ENCODE measurements around the gene ZNF362. TPM values are rescaled to one million over a fixed set of nuclear protein-coding genes. Genes with fewer than 3 reads are reported as not detected.

The ZNF362 gene
- total RNA-seq, 2 donors from 2014 or later: 45.0 to 52.0 TPM

DNA sequence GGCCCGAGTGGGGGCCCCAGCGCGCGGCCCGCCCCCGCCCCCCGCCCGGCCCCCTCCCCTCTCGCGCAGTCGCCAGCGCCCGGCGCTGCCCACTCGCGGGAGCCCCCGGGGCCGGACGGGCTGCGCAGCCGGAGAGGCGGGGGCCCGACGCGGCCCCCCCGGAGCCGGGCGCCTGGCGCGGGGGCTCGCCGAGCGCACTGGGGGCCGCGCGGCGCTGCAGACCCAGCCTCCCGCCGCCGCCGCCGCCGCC lies 146 bp upstream of the ZNF362 start:
- H3K4me1 ChIP-seq (replicated peaks): no peaks in the 10 kb centered on the region
- H3K27ac ChIP-seq: peak overlapping the region; percentile 98 to 99
- intact Hi-C loops (cut with DNase I): loop anchor here (5.0 kb wide), 1 partner anchor 76 kb away; no protein-coding TSS in a partner anchor
- H3K27me3 ChIP-seq (replicated peaks; ENCODE audit: insufficient read depth): no peaks in the 10 kb centered on the region
- no peaks in the 10 kb centered on the region for H3K9me3 ChIP-seq
- H3K4me3 ChIP-seq: peak overlapping the region; percentile 58 to 61
- H3K36me3 ChIP-seq: no peaks in the 10 kb centered on the region
- no peak for DNase-seq (ENCODE audit: low spot score)
- 1% methylated on average over 28 of the region's 43 CpGs for WGBS
- TF ChIP-seq POLR2A (IDR thresholded peaks at IDR 0.05): no peak
- no peak for TF ChIP-seq POLR2AphosphoS5 (IDR thresholded peaks at IDR 0.05)
- TF ChIP-seq, protein P1, sequence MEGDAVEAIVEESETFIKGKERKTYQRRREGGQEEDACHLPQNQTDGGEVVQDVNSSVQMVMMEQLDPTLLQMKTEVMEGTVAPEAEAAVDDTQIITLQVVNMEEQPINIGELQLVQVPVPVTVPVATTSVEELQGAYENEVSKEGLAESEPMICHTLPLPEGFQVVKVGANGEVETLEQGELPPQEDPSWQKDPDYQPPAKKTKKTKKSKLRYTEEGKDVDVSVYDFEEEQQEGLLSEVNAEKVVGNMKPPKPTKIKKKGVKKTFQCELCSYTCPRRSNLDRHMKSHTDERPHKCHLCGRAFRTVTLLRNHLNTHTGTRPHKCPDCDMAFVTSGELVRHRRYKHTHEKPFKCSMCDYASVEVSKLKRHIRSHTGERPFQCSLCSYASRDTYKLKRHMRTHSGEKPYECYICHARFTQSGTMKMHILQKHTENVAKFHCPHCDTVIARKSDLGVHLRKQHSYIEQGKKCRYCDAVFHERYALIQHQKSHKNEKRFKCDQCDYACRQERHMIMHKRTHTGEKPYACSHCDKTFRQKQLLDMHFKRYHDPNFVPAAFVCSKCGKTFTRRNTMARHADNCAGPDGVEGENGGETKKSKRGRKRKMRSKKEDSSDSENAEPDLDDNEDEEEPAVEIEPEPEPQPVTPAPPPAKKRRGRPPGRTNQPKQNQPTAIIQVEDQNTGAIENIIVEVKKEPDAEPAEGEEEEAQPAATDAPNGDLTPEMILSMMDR (IDR thresholded peaks at IDR 0.05): no peak

DNA sequence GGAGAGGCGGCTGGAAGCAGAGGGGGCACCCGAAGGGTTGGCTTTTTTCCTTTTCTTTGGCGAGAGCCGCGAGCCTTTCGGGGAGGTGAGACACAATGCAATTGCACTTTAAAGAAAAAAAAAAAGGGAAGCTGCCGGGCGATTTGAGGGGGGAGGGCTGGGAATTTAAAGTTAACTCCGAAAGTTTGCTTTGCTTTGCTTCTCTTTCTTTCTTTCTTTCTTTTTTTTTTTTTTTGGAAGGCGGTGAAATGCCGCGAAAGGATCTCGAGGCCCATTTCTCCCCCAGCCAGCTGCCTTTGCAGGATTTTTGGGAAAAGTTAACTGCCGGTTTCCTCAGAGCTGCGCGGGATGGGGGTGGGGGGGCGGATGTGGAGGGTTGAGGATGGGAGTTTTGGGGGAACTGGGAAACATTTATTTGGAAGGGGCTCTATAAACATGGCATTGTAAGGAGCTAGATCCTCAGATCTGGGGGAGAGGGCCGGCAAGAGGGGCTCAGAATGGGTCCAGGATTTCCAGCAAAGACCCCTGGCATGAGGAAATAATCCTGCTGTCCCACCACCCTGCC lies 997 bp downstream of the ZNF362 start:
- no peak for DNase-seq (ENCODE audit: low spot score)
- Histone ChIP-seq H3K4me1 (replicated peaks) (no peaks in the 10 kb centered on the region), H3K27ac (peak overlapping the region; percentile 67 to 81), H3K36me3 (no peaks in the 10 kb centered on the region), H3K9me3 (no peaks in the 10 kb centered on the region), H3K4me3 (peak overlapping the region; percentile 49 to 61), H3K27me3 (replicated peaks; ENCODE audit: insufficient read depth) (no peaks in the 10 kb centered on the region)
- TF ChIP-seq POLR2AphosphoS5 (IDR thresholded peaks at IDR 0.05) (no peak), POLR2A (IDR thresholded peaks at IDR 0.05) (no peak)
- TF ChIP-seq, protein P1 (IDR thresholded peaks at IDR 0.05): no peak
- 1% methylated on average over 18 of the region's 18 CpGs for WGBS
- intact Hi-C loops (cut with DNase I): loop anchor here (5.0 kb wide), 1 partner anchor 75 kb away; no protein-coding TSS in a partner anchor

DNA sequence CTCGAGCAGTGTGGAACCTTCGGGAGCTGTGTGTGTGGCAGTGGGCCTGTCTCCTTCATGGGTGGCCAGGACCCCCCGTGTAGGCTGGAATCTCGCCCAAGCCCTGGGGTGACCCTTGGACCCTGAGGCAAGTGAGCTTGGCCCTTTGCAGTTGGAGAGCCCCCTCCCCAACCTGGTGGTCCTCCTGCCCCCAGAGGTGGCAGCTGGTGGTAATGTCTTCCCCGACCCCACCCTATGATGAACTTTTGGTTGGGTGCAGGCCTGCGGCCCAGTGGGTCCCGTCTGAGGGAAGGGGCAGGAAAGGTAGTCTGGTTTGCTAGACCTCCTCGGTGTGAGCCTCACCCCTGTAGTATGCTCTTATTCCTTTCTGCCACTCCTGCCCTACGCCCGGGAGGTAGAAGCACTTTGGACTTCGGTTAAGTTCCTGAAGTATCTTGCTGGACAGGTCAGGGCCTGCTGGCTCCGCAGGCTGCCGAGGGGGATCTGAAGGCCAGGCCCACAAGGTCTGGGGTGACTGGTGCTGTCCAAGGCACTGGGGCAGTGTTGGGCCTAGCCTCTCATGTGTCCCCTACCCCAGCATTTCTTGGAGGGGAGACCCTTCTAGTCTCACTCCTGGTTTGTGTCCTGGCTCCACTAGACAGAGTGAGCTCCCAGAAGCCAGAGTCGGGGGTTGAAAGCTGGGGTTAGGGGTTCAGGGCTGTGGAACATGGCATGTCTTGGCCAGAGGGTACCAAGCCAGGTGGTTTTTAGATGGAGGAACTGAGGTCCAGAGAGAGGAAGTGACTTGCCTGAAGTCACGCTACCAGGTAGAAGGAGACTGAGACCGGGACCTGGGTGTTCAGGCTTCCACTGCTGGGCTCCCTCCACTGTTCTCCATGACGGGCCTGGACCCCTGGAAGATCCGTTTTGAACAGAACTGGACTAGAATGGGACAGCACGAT lies 1.8 kb downstream of the ZNF362 start:
- Histone ChIP-seq H3K27ac (peak overlapping the region; percentile 67 to 81), H3K4me1 (replicated peaks) (no peaks in the 10 kb centered on the region), H3K36me3 (no peaks in the 10 kb centered on the region), H3K27me3 (replicated peaks; ENCODE audit: insufficient read depth) (no peaks in the 10 kb centered on the region), H3K9me3 (no peaks in the 10 kb centered on the region), H3K4me3 (peak overlapping the region; percentile 49 to 61)
- intact Hi-C loops (cut with DNase I): loop anchor here (5.0 kb wide), 1 partner anchor 74 kb away; no protein-coding TSS in a partner anchor
- TF ChIP-seq POLR2AphosphoS5 (IDR thresholded peaks at IDR 0.05): no peak
- TF ChIP-seq POLR2A (IDR thresholded peaks at IDR 0.05): no peak
- TF ChIP-seq, protein P1 (IDR thresholded peaks at IDR 0.05): no peak
- DNase-seq (ENCODE audit: low spot score): no peak
- 17% methylated on average over 19 of the region's 19 CpGs for WGBS

DNA sequence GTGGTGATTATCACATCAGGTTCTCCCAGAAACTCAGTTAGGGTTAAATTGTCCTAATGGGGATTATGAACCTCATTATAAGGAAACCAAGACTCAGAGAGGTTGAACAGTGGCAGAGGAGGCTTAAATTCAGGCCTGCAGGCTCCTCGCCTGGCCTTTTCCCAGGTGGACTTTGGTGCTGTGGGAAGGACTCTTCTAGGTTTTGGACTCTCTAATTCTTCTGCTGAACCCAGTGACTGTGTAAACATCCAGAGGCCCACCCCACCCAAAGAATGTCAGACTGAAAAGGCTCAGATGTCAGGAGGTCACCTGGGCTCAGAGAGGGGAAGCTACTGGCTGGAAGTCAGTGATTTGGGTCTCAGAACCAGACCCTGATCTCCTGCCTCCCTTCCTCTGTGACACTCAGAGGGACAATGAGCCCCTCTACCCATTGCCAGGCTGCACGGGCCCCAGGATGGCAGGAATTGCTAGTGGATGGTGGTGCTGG lies 2.5 kb downstream of the ZNF362 start:
- 63% methylated on average over 2 of the region's 2 CpGs for WGBS
- Histone ChIP-seq H3K27me3 (replicated peaks; ENCODE audit: insufficient read depth) (no peaks in the 10 kb centered on the region), H3K9me3 (no peaks in the 10 kb centered on the region), H3K4me1 (replicated peaks) (no peaks in the 10 kb centered on the region), H3K27ac (peak overlapping the region; percentile 67 to 81), H3K4me3 (no peak overlapping the region), H3K36me3 (no peaks in the 10 kb centered on the region)
- intact Hi-C loops (cut with DNase I): loop anchor here (5.0 kb wide), 1 partner anchor 73 kb away; no protein-coding TSS in a partner anchor
- TF ChIP-seq POLR2A (IDR thresholded peaks at IDR 0.05) (no peak), POLR2AphosphoS5 (IDR thresholded peaks at IDR 0.05) (no peak)
- TF ChIP-seq, protein P1 (IDR thresholded peaks at IDR 0.05): no peak
- DNase-seq (ENCODE audit: low spot score): no peak
